ENCODE measurements around the gene YIPF6.
"Not testable (repeated sequence)": the region's sequence is repeated elsewhere in the genome, so short reads cannot be mapped to it uniquely, and the experiment has no call there.

YIPF6 gene, protein sequence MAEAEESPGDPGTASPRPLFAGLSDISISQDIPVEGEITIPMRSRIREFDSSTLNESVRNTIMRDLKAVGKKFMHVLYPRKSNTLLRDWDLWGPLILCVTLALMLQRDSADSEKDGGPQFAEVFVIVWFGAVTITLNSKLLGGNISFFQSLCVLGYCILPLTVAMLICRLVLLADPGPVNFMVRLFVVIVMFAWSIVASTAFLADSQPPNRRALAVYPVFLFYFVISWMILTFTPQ

DNA sequence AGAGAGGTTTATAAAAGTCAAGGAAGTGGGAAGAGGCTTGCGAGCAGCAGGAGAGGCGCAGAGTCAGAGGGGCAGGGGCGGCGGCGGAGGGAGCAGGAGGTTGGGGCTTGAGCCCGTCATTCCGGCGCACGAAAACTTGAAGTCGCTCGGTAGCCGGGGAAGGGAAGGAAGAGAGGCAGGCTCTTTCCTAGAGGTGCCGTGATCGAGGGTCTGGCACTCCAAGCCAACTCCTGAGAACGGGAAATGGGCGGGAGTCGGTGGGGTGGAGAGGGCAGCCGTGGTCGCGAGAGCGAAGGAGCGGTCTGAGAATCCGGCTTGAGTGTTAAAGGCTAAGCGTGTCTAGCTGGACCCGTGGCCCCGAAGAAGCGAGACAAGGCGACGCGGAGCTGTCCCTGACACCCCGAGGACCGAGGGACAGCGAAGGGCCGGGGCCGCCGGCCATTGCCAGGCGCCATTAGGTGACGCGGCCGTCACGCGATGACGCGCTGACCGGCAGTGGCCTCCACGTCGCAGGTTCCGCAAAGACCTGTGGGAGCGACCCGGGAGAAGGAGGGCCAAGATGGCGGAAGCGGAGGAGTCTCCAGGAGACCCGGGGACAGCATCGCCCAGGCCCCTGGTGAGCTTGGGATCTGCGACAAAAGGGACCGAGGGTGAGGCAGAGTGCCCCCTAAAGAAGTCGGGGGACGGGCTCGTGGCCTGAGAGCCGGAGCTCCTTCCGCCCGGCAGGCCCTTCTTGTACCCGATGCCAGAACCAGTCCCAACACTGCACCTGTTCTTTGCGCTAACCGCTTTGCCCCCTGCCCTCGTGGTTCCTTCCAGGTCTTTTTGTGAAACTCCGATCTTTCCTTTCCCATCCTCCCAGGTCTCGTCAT is at the start of gene YIPF6:
YIPF6 (plus strand) TSS at position 544 of the 872 bp plus-strand sequence; CDS start at position 560, 16 bp downstream.
- peak; percentile 90 for DNase-seq

DNA sequence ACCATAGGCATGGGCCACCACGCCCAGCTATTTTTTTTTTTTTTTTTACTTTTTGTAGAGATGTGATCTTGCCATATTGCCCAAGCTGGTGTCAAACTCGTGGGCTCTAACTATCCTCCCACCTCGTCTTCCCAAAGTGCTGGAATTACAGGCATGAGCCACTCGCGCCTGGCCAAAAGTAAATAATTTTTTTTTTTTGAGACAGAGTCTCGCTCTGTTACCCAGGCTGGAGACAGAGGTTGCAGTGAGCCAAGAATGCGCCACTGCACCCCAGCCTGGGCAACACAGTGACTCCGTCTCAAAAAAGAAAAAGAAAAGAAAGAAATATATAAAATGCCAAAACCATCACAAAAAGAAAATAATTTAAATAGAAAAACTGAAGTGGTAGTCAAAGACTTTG is 47.1 kb upstream of the YIPF6 start:
- no peak for DNase-seq

DNA sequence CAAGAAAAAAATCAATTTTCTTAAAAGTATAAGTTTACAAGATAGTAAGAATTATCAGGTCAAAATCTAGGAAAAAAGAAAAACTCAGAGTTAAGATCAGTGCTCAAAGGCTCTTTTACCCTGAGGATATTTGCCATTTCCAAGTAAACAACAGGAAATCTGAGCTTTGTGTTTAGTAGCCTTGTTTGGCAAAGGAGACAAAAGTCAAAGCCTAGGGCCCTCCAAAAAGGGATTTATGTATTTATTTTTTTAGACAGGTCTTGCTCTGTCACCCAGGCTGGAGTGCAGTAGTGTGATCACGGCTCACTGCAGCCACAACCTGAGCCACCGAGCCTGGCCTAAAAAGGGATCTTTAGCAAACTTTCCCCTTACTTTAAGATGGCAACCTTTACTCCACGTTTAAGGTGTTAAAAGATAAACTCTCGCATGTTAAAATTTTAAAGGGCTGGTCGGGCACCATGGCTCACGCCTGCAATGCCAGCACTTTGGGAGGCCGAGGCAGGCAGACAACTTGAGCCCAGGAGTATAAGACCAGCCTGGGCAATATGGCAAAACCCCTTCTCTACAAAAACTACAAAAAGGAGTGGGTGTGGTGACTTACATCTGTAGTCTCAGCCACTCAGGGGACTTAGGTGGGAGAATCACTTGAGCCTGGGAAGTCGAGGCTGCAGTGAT is 44.2 kb upstream of the YIPF6 start:
- DNase-seq: peak; percentile 49

DNA sequence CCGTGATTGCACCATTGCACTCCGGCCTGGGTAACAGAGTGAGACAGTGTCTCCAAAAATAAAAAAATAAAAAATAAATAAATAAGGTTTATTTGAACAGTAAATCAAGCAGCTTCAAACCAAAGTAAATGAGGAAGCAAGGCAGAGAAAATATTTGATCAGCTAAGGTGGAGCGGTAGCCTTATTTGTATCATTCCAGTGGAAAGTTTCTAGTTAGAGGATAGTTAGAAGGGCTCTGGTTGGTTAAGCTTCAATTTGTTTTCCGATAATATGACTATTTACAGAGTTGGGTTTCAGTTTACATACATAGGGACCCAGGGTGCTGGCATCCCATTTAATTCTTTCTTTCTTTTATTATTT is 43.7 kb upstream of the YIPF6 start:
- DNase-seq: peak; percentile 41

DNA sequence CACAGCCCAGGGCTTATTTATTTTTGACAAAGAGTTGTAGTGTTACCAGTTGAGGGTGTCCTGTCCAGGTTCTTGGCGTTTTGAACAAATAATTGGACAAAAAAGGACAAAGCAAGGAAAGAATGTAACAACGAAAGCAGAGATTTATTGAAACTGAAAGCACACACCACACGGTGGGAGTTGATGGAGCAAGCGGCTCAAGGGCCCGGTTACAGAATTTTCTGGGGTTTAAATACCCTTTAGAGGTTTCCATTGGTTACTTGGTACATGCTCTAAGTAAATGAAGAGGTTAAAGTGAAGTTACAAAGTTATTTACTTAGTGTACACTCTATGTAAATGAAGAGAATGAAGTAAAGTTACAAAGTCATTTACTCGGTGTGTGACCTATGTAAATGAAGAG is 37.8 kb upstream of the YIPF6 start:
- DNase-seq: no peak

DNA sequence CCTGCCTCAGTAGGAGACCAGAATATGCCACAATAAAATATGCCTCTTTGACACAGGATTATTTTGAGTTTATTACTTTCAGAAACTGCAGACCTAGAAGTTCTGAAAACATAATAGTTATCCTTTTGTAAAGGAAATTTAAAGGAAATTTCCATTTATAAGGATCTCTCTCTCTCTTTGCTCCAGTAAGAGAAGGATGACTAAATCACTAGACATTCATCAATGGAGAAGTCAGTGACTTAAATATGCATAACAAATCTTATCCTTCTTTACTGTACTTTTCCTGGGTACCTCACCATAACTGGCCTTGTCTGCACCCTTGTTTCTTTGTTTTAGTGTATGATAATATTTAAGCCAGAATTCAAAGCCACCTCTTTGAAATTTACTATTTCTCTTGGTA is 37.3 kb upstream of the YIPF6 start:
- no peak for DNase-seq

DNA sequence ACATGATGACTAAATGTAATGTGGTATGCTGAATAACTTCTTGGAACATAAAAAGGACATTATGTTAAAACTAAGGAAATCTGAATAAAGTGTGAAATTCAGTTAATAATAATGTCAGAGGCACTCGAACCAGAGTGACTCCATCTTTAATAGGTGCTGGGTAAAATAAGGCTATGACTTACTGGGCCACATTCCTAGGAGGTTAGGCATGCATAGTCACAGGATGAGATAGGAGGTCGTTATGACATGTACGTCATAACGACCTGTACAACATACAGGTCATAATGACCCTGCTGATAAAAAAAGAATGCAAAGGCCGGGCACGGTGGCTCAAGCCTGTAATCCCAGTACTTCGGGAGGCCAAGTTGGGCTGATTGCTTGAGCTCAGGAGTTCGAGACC is 36.7 kb upstream of the YIPF6 start:
- no peak for DNase-seq

DNA sequence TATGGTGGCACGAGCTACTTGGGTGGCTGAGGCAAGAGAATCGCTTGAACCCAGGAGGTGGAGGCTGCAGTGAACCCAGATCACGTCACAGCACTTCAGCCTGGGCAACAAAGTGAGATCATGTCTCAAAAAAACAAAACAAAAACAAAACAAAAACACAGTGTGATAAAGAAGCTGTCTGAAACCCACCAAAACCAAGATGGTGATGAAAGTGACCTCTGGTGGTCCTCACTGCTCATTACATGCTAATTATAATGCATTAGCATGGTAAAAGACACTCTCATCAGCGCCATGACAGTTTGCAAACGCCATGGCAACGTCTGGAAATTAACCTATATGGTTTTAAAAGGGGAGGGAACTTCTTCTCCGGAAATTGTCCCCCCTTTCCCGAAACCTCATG is 36.2 kb upstream of the YIPF6 start:
- DNase-seq: peak; percentile 50

DNA sequence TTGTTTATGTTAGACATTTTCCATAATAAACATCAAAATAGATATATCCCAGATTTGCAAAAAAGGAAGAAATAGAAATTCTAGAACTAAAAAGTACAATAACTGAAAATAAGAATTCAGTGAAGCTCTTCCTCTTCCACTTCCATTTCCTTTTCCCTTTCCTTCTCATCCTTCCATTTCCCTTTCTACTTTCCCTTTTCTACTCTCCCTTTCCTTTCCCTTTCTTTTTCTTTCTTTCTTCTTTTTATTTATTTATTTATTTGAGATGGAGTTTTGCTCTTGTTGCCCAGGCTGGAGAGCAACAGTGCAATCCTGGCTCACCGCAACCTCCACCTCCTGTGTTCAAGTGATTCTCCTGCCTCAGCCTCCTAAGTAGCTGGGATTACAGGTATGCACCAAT is 35.0 kb upstream of the YIPF6 start:
- no peak for DNase-seq

DNA sequence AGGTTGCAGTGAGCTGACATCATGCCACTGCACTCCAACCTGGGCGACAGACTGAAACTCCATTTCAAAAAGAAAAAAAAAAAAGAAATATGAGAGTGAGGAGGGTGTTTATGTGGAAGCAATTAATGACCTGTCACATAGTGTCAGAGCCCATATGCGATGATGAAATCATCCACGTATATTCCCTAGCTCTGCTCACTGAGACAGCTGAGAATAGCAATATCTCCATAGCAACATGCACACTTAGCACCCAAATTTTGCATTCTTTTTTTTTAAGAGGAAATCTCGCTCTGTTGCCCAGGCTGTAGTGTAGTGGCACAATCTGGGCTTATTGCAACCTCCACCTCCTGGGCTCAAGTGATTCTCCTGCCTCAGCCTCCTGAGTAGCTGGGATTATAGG is 34.1 kb upstream of the YIPF6 start:
- no peak for DNase-seq

DNA sequence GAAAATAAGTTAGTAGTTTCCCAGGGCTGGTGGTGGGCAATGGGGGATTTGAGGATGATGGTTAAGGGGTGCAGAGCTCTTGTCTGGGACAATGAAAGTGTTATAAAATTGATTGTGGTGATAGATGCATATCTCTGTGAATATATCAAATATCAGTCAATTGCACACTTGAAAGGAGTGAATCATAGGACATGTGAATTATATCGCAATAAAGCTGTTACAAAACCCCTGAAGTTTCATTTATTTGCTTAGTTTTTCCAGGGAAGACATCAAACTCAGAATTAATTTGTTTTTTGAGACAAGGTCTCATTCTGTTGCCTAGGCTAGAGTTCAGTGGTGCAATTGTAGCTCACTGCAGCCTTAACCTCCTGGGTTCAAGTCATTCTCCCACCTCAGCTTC is 17.9 kb upstream of the YIPF6 start:
- DNase-seq: no peak

DNA sequence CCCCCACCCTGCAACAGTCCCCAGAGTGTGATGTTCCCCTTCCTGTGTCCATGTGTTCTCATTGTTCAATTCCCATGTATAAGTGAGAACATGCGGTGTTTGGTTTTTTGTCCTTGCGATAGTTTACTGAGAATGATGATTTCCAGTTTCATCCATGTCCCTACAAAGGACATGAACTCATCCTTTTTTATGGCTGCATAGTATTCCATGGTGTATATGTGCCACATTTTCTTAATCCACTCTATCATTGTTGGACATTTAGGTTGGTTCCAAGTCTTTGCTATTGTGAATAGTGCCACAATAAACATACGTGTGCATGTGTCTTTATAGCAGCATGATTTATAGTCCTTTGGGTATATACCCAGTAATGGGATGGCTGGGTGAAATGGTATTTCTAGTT is 12.7 kb upstream of the YIPF6 start:
- DNase-seq: not testable (repeated sequence)

DNA sequence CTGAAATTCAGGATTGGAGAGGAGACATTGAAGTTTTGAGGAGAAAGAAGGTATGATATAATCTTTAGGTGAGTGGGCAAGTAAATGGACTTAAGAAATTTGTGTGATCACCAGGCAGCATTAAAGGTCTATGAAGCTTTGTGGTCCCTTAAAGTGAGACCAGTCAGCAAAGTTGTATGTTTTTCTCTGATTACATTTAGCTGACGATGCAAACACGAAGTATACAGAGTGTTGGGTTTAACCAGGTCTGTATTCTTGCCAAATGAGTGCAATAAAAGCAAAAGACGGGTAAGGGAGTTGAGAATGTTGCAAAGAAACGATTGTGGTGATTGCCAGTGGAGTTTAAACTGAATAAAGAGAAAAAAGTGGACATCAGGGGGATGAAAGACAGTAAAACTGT is 11.6 kb upstream of the YIPF6 start:
- DNase-seq: no peak

DNA sequence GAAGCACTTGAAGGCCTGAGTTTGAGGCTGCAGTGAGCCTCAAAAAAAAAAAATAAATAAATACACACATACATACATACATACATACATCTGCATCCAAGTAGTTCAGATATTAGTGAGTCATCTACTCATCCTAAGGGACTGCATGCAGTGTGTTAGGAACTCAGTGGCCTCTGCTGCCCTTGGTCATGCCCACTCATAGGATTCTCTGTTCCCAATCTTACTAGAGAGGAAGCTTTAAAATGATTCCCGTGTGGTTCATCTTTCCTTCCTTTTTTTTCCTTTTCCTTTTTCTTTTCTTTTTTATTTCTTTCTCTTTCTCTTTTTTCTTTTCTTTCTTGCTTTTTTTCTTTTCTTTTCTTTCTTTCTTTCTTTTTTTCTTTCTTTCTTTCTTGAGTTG is 10.9 kb upstream of the YIPF6 start:
- DNase-seq: peak; percentile 43

DNA sequence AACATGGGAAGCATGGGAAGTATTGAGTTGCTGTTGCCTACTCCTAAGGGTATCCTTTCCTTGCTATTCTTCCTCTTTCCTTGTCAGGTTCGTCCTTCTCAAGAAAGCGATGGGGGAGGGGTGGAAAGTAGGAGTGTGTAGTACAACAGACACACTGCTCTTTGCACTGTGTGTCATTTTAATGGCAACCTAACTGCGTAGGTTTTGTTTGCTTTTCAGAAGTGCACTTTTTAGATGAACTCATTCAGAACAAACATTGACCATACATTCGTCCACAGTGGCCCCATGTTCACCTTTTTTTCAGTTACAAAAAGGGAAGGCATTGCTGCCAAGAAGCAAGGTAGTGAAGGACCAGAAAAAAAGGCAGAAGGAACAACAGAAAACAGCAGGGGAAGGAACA is 10.2 kb upstream of the YIPF6 start:
- peak; percentile 93 for DNase-seq

DNA sequence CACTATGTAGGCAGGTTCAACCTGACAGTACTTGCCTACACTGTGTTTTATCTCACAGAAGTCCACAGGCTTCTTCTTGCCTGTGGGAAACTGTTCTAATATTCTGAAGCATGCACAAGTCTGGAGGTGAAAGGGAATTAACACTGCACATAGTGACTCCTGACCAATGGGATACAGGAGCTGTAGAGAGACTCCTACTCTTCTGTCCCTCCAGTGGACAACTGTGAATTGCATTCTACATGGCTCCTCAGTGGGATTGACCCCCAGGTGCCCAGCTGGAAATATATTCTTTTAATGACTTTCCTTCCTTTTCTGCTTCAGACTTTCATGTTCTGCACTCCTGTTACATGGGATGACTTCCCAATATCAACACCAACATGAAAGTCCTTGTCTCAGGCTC is 8.2 kb upstream of the YIPF6 start:
- DNase-seq: peak; percentile 84

DNA sequence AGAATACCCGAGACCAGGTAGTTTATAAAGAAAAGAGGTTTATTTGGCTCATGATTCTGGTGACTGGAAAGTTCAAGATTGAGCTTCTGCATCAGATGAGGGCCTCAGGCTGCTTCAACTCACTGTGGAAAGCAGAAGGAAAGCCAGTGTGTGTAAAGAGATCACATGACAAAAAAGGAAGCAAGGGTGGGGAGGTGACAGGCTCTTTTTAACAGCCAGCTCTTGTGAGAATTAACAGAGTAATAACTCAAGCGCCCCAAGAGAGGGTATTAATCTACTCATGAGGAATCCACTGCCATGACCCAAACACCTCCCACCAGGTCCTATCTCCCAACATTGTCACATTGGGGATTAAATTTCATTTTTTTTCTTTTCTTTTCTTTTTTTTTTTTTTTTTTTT is 6.3 kb upstream of the YIPF6 start:
- peak; percentile 12 for DNase-seq

DNA sequence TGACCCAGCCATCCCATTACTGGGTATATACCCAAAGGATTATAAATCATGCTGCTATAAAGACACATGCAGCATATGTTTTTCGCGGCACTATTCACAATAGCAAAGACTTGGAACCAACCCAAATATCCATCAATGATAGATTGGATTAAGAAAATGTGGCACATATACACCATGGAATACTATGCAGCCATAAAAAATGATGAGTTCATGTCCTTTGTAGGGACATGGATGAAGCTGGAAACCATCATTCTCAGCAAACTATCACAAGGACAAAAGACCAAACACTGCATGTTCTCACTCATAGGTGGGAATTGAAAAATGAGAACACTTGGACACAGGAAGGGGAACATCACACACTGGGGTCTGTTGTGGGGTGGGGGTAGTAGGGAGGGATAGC is 5.1 kb upstream of the YIPF6 start:
- not testable (repeated sequence) for DNase-seq

DNA sequence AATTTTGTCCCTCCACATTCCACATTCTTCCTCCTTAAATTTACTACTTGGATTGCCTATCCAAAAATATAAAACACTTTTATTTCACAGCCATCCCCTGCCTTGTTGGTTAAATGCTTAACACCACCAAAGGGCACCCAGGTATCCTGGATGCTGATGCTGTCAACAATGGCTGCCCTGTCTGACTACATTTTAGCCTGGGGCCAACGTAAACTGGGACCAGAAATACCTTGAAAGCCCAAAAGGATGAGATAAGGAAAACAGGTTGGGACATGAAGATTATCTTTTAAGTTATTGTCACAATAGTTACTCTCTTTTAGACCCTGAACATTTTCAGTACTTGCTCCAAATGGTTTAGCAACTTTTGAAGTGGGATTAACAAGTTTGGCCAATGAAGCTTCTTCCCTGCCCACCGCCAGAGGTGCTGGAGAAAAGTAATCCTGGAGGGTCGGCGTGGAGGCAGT is 775 bp upstream of the YIPF6 start:
- DNase-seq: peak; percentile 50

DNA sequence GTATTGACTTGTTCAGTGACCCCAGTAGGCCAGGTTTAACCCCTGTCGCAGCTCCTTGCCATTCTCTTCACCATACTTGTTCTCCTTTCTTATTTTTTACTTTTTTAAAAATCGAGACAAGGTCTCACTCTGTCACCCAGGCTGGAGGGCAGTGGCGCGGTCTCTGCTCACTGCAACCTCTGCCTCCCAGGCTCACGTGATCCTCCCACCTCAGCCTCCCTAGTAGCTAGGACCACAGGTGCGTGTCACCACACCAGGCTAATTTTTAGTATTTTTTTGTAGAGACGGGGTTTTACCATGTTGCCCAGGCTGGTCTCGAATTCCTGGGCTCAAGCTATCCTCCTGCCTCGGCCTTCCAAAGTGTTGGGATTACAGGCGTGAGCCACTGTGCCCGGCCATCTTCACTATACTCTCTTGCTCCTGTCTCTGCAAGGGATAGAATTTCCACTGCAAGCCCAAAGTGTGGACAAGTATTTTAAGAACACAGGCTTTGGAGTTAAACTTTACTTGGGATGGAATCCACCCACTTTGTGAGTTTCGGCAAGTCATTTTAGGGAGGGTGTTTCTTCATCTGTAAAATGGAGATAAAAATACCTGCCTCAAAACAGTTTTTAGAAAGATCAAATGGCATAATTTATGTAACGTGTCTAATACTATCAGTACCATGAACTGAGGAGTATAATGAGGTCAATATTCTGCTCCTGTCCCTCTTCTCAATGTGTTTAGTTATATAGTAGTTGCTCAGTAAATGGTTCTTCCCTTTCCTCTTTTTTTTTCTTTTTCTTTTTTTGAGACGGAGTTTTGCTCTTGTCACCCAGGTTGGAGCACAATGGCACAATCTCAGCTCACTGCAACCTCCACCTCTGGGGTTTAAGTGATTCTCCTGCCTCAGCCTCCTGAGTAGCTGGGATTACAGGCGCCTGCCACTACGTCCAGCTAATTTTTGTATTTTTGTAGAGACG is 973 bp downstream of the YIPF6 start:
- no peak for DNase-seq

DNA sequence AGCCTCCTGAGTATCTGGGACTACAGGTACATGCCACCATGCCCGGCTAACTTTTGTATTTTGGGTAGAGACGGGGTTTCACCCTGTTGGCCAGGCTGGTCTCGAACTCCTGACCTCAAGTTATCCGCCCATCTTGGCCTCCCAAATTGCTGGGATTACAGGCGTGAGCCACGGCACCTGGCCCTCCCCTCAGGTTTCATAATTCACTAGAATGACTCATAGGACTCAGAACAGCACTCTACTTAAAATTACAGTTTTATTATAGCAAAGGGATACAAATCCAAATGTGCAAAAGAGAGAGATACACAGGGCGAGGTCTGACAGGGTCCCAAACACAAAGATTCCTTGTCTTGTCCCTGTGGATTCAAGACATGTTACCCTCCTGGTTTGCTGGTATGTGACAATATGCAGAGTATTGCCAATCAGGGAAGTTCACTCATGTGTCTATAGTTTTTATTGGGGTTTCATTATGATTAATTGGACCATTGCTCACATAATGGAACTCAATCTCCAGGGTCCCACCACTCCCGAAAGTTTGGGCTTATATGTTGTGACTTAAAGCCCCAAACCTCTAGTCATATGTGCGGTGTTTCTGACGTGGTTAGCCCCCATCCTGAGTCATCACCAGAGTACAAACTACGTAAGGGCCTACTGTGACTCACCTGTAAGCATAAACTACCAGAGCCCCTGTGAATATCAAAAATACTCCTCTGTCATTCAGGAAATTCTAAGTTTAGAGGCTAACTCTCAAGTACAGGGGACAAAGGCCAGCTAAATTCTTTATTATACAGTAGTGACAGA is 5.2 kb downstream of the YIPF6 start:
- no peak for DNase-seq

DNA sequence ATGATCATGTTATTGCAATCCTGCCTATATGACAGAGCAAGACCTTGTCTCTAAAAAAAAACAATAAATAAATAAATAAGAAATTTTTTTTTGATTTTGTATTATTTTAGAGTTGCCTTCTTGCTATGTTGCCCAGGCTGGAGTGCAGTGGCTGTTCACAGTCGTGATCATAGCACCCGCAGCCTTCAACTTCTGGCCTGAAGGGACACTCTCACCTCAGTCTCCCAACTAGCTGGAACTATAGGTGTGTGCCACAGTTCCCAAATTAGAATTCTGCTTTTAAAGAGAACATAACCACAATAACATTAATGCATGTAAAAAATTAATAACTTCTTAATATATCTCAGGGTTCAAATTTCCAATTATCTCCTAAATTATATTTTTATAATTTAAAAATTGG is 7.8 kb downstream of the YIPF6 start:
- no peak for DNase-seq
